Spleen (tissue), 11 donors: ENCODE data around the gene GATAD1. TPM values are rescaled to one million over a fixed set of nuclear protein-coding genes. Genes with fewer than 3 reads are reported as not detected.

ENCODE experiments used
- DNase-seq: peaks from one replicate; pipeline ENCODE4 v3.0.0-alpha.2; 2020
- H3K27ac ChIP-seq, 8 donors: fragments of 200-600 bp; sonication (generic) in 7 of 8; 1 replicate in 4 of 8; 2 replicates in 4 of 8; pipeline versions ENCODE4 v1.5.0 to v1.8.0; 2016 to 2021; ENCODE audit warnings: inconsistent platforms in 4 of 8, mild to moderate bottlenecking in 4 of 8, moderate library complexity in 1 of 8
- H3K27me3 ChIP-seq, 7 donors: fragments of 200-600 bp; sonication (generic) in 6 of 7; replicated peaks in 1 of 7; 1 replicate in 4 of 7; 2 replicates in 3 of 7; pipeline versions ENCODE4 v1.5.0 to v1.8.0; 2016 to 2021; ENCODE audit warnings: inconsistent platforms in 3 of 7, mild to moderate bottlenecking in 1 of 7
- H3K36me3 ChIP-seq, 6 donors: fragments of 200-600 bp; sonication (generic) in 5 of 6; 1 replicate in 4 of 6; 2 replicates in 2 of 6; pipeline versions ENCODE4 v1.5.0 to v1.8.0; 2016 to 2021; ENCODE audit warnings: inconsistent platforms in 2 of 6
- H3K4me1 ChIP-seq, 6 donors: fragments of 200-600 bp; sonication (generic) in 5 of 6; 1 replicate in 3 of 6; 2 replicates in 3 of 6; pipeline versions ENCODE4 v1.5.0 to v1.8.0; 2016 to 2021; ENCODE audit warnings: inconsistent platforms in 3 of 6
- H3K4me3 ChIP-seq, 8 donors: fragments of 200-600 bp; sonication (generic) in 7 of 8; 1 replicate in 4 of 8; 2 replicates in 4 of 8; pipeline versions ENCODE4 v1.5.0 to v1.8.0; 2016 to 2021; ENCODE audit warnings: inconsistent platforms in 4 of 8, mild to moderate bottlenecking in 4 of 8, moderate library complexity in 2 of 8
- H3K9me3 ChIP-seq, 8 donors: fragments of 200-600 bp; sonication (generic) in 7 of 8; 1 replicate in 4 of 8; 2 replicates in 4 of 8; pipeline versions ENCODE4 v1.5.0 to v1.8.0; 2016 to 2021; ENCODE audit warnings: inconsistent platforms in 4 of 8
- POLR2A ChIP-seq, 3 donors: fragments of 450-650 bp; IDR thresholded peaks; one replicate each; pipeline ENCODE4 v1.5.1; 2017; ENCODE audit warnings: antibody characterized with exemption in 3 of 3, mild to moderate bottlenecking in 1 of 3
- POLR2AphosphoS5 ChIP-seq, 3 donors: sonication (generic); formaldehyde crosslinking; IDR thresholded peaks; one replicate each; pipeline ENCODE4 v1.5.1; 2017; ENCODE audit warnings: antibody characterized with exemption in 3 of 3
- WGBS, 5 donors: extraction: QIAGEN DNeasy Blood & Tissue Kit in 3 of 5; methylation state at CpG; one replicate each; pipeline versions ENCODE4 v1.1.5 to v1.1.7; 2013 to 2018; 5-methylcytosine and 5-hydroxymethylcytosine counted together
- intact Hi-C: fragments of 100-400 bp; cut with DNase I; formaldehyde crosslinking; loops from one replicate; pipeline ENCODE4 v1.15.0; 2023; ENCODE audit warnings: low total_unique reads
- polyA plus RNA-seq, 3 donors: library from polyadenylated mRNA; stranded (reverse); fragments of 200-250 nt; gene quantifications; one replicate each; pipeline ENCODE4 v1.2.1, GENCODE V29; 2013
- total RNA-seq, 7 donors: library from RNA; depleted of rRNA in 3 of 7; stranded (reverse); fragments of >200 nt in 3 of 7; fragmentation: NEBNext Ultra II Directional in 4 of 7; extraction: Animal tissue kit (Norgen Biotek cat#: 25700) in 4 of 7; gene quantifications; one replicate each; pipeline versions ENCODE4 v1.1.0 to v1.2.1, GENCODE V29; 2016 to 2021
- TF ChIP-seq, protein P1 (sequence below), 11 experiments: fragments of 200-600 bp in 7 of 11; fragments of 450-650 bp in 4 of 11; sonication (generic) in 4 of 11; IDR thresholded peaks in 8 of 11; conservative IDR thresholded peaks in 3 of 11; 1 replicate in 7 of 11; 2 replicates in 4 of 11; pipeline versions ENCODE4 v1.4.0 to v1.8.0; 2016 to 2021; ENCODE audit warnings: antibody characterized with exemption in 11 of 11, inconsistent platforms in 4 of 11, mild to moderate bottlenecking in 1 of 11
- donor health status: healthy with polysubstance abuse.
- donor health status: DM: no; HTN: no; CAD: no; lungs with moderate emphysema.
- donor health status: DM: no; HTN: no; CAD: no.
- donor health status: Bipolar disorder and iron deficiency.
- donor health status: healthy.
- donor health status: DM: no; HTN: no; CAD: no.
- donor health status: DM: yes; HTN: yes; CAD: no.

Gene GATAD1
- total and polyA plus RNA-seq, 10 donors, result 14.2 to 56.9 (median 35.6) TPM

DNA sequence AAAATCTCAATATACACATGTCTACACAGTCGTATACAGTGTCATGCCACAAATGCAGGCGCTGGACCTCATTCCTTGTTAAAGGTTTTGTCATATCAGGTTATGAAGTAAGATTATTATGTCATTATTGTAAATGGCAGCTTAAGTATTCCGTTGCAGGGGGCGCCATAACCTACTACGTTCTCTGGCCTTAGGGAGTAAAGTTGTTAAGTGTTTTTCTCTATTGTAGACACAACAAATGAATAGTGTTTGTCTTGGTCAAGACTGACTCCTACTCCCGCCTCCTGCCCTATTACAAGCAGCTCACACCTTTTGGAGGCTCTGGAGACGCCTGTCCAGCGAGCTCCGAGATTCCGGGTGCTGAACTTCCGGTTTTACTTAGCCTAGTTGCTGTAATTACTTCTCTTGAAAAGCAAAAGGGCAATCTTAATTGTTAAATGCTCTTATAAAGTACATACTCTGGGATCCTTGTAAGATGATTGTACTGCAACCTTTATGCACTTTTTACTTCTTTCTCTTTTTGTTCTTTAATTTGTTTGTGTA lies 994 bp downstream of the GATAD1 start:
- no peaks in the 10 kb centered on the region for H3K9me3 ChIP-seq
- 0 to 1% (median 0%) methylated on average over 11 of the region's 11 CpGs for WGBS, 5 donors
- peak overlapping the region; percentile 57 to 98 (median 93) for H3K4me3 ChIP-seq
- peak overlapping the region; percentile 89 to 99 (median 99) for H3K27ac ChIP-seq
- peak; percentile 79 for DNase-seq
- no peaks in the 10 kb centered on the region for H3K27me3 ChIP-seq
- H3K4me1 ChIP-seq, result peaks cover 4 to 28% (median 22%) of the 10 kb centered on the region in 6 donors
- intact Hi-C loops, result loop anchor here (10.0 kb wide), 1 partner anchor 623 kb away; no protein-coding TSS in a partner anchor
- peaks cover 0 to 41% (median 30%) of the 10 kb centered on the region in 6 donors for H3K36me3 ChIP-seq
- TF ChIP-seq POLR2AphosphoS5 (IDR thresholded peaks at IDR 0.05) (peak in 1 of 3 donors; percentile 13), POLR2A (IDR thresholded peaks at IDR 0.05) (no peak)
- TF ChIP-seq, protein P1, sequence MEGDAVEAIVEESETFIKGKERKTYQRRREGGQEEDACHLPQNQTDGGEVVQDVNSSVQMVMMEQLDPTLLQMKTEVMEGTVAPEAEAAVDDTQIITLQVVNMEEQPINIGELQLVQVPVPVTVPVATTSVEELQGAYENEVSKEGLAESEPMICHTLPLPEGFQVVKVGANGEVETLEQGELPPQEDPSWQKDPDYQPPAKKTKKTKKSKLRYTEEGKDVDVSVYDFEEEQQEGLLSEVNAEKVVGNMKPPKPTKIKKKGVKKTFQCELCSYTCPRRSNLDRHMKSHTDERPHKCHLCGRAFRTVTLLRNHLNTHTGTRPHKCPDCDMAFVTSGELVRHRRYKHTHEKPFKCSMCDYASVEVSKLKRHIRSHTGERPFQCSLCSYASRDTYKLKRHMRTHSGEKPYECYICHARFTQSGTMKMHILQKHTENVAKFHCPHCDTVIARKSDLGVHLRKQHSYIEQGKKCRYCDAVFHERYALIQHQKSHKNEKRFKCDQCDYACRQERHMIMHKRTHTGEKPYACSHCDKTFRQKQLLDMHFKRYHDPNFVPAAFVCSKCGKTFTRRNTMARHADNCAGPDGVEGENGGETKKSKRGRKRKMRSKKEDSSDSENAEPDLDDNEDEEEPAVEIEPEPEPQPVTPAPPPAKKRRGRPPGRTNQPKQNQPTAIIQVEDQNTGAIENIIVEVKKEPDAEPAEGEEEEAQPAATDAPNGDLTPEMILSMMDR (IDR thresholded peaks at IDR 0.05 in 8 of 11, conservative IDR thresholded peaks at IDR 0.05 in 3 of 11), result peak in 8 of 11 experiments; percentile 25 to 54 (median 37)

- Histone ChIP-seq H3K4me1 (peaks cover 4 to 27% (median 20%) of the 10 kb centered on the region in 6 donors), H3K36me3 (peaks cover 0 to 75% (median 59%) of the 10 kb centered on the region in 6 donors), H3K27ac (no peak overlapping the region), H3K4me3 (no peak overlapping the region), H3K9me3 (no peaks in the 10 kb centered on the region), H3K27me3 (no peaks in the 10 kb centered on the region)
- intact Hi-C loops, result no loop called here
- 93 to 100% (median 97%) methylated on average over 2 of the region's 2 CpGs for WGBS, 5 donors
- TF ChIP-seq POLR2A (IDR thresholded peaks at IDR 0.05) (no peak), POLR2AphosphoS5 (IDR thresholded peaks at IDR 0.05) (no peak)
- TF ChIP-seq, protein P1 (IDR thresholded peaks at IDR 0.05 in 8 of 11, conservative IDR thresholded peaks at IDR 0.05 in 3 of 11), result no peak
- DNase-seq, result no peak
These were observed 4.4 kb downstream of the GATAD1 start for GRCh38 chr7:92451645-92452044.

DNA sequence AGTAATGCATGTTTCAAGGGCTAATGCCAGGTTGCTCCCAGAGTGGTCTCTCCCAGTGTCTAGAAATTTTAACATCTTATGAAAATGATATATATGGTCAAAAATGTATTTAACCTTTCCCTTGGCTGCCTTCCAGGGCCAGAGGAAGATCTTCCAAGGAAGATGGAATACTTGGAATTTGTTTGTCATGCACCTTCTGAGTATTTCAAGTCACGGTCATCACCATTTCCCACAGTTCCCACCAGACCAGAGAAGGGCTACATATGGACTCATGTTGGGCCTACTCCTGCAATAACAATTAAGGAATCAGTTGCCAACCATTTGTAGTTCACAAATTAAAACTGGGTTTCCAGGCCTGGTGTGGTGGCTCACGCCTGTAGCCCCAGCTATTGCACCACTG lies 9.0 kb downstream of the GATAD1 start:
- TF ChIP-seq POLR2AphosphoS5 (IDR thresholded peaks at IDR 0.05) (no peak), POLR2A (IDR thresholded peaks at IDR 0.05) (no peak)
- TF ChIP-seq, protein P1 (IDR thresholded peaks at IDR 0.05 in 8 of 11, conservative IDR thresholded peaks at IDR 0.05 in 3 of 11), result no peak
- no peaks in the 10 kb centered on the region for H3K4me1 ChIP-seq
- peaks cover 0 to 80% (median 64%) of the 10 kb centered on the region in 6 donors for H3K36me3 ChIP-seq
- no peak for DNase-seq
- H3K4me3 ChIP-seq, result no peak overlapping the region
- H3K27ac ChIP-seq, result no peak overlapping the region
- intact Hi-C loops, result no loop called here
- H3K9me3 ChIP-seq, result no peaks in the 10 kb centered on the region
- no peaks in the 10 kb centered on the region for H3K27me3 ChIP-seq
- WGBS, 5 donors, result 80 to 96% (median 95%) methylated on average over 2 of the region's 2 CpGs

GRCh38 chr7:92460109-92460508 lies 12.8 kb downstream of the GATAD1 start:
- Histone ChIP-seq H3K27me3 (no peaks in the 10 kb centered on the region), H3K36me3 (peaks cover 0 to 60% (median 35%) of the 10 kb centered on the region in 6 donors), H3K4me1 (no peaks in the 10 kb centered on the region), H3K4me3 (no peak overlapping the region), H3K27ac (no peak overlapping the region), H3K9me3 (no peaks in the 10 kb centered on the region)
- 90 to 96% (median 93%) methylated on average over 2 of the region's 2 CpGs for WGBS, 5 donors
- DNase-seq, result no peak
- TF ChIP-seq POLR2A (IDR thresholded peaks at IDR 0.05) (no peak), POLR2AphosphoS5 (IDR thresholded peaks at IDR 0.05) (no peak)
- TF ChIP-seq, protein P1 (IDR thresholded peaks at IDR 0.05 in 8 of 11, conservative IDR thresholded peaks at IDR 0.05 in 3 of 11), result no peak
- intact Hi-C loops, result no loop called here
